Stimulated activated CD4-positive, alpha-beta T cell treated with anti-CD3 and anti-CD28 coated beads, TNF-alpha, amount 100 ng/mL, for 1 hour (primary cell): Measurements from ENCODE around the gene MARCHF2.
A peak's percentile ranks its signal among the peaks of the same experiment; 100 is the strongest.

Source experiments
- DNase-seq, 3 donors: peaks; one replicate each; pipeline ENCODE4 v3.0.0-alpha.2; 2020; ENCODE audit warnings: low read depth in 3 of 3, low spot score in 1 of 3

Gene MARCHF2

GRCh38 chr19:8387688-8388611 lies 25.2 kb upstream of the MARCHF2 start:
- DNase-seq: no peak

DNA sequence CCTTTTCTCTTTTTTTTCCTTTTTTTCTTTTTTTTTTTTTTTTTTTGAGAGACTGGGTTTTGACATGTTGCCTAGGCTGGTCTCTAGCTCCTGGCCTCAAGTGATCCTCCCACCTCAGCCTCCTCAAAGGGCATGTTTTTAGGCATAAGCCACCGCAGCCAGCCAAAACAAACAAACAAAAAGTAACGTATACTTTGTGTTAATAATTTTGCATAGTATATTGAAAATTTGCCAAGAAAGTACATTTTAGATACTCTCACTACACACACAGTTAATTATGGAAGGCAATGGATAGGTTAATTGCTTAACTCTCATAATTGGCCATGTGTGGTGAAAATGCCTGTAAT lies 24.5 kb upstream of the MARCHF2 start:
- DNase-seq: no peak

GRCh38 chr19:8389891-8390616 lies 23.1 kb upstream of the MARCHF2 start, which contains the start of gene RAB11B:
TSS of gene RAB11B (plus strand) at chr19:8390360. CDS start at chr19:8390417, 57 bp downstream.
- peak; percentile 91 to 96 (median 94) for DNase-seq

- DNase-seq: peak; percentile 81 to 95 (median 82)
Observed at GRCh38 chr19:8390617-8390981, 22.5 kb upstream of the MARCHF2 start.

DNA sequence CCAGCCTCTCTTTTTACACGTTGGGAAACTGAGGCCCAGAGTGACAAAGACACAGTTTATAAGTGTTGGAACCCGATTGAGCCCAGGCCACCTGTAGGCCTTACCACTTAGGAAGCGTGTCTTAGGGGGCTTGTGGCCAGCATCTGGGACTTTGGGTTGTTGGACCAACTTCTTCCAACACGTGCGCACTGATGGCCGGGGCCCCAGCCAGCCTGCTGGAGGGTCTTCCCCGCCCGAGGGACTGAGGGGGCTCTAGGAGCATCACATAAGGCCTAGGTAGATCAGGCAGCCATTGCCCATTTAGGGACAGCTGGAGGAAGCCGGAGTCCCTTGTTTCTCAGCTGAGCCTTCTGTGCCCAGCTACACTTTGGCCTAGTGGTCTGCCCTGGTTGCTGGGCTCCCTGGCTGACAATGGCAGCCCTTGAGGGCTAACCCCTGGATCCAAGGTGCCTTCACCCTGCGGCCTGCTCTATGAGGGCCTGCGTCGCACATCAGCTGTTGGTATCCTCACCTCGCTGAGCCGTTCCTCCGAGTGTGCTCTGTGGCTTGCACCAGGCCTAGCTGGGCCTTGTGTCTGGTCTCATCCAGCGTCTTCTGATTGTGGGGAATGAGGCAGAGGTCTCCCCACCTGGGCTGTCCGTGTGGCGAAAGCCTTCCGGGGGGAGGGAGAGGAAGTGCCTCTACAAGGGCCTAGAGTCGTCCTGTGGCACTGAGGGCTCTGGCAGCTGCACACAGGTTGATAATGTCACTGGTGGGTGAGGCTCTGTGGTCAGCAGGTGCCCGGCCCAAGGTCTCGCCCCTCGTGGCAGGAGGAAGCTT lies 21.7 kb upstream of the MARCHF2 start:
- no peak for DNase-seq

DNA sequence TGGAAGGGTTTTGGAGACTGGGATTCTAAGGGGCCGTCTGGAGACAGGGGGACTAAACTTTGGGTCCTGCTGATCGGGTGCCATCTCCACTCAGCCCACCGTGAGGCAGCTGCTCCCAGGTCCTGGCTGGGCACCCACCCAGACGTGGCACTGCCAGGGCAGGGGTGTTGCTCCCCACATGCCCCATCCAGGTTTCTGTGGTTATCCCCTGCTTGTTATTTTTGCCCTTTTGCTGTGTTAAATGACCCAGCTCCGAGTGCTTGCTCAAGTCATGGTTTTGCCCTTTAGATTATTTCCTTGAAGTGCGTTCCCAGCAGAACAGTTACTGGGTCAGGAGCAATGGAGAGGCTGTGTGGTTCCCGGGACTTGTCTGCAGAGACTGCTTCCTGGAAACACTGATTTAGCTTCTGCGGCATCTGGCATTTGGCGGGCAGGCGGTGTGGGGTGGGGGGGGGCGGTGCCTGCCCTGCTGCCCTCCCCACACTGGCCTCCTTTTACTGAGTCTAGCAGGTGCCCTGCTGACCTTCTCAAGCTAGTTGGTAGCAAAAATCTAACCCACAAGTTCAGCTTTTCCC lies 21.0 kb upstream of the MARCHF2 start:
- no peak for DNase-seq

- DNase-seq: no peak
Observed at GRCh38 chr19:8393192-8393870, 19.8 kb upstream of the MARCHF2 start.

DNA sequence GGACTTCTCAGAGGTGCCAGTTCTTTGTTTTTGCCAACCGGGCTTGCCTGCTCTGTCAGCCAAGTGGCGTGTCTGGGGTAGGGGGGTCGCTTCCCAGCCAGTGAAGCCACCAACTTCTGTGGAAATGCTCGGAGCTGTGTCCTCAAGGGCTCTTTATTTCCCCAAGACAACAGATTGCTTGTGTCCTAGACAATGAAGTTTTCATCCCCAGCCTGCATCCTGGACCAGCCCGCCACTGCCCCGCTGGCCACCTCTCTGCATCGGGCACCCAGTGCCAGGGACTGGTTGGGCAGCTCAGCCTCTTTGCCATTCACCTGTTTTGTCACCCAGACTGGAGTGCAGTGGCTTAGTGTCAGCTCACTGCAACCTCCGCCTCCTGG lies 19.2 kb upstream of the MARCHF2 start:
- no peak for DNase-seq

- DNase-seq: no peak
Observed at GRCh38 chr19:8395621-8396082, 17.5 kb upstream of the MARCHF2 start.

DNA sequence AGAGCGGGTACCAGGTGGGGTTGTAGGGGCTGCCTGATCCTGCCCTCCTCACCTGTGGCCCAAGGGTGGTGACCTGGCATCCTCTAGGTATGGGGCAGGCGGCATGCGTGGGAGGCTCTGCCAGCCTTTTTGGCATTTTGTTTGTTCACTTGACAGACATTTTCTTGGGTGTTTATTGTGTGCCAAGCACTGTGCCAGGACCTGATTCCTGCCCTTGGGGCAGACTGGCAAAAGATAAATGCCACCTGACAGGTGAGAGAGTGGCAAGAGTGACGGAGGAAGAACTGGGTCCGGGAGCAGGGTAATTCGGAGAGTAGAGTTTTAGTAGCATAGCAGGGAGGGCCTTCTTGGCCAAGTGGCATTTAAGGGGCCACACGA lies 16.9 kb upstream of the MARCHF2 start:
- no peak for DNase-seq

GRCh38 chr19:8396563-8397203 lies 16.4 kb upstream of the MARCHF2 start:
- peak; percentile 20 to 59 (median 22) for DNase-seq

GRCh38 chr19:8397271-8397670 lies 15.8 kb upstream of the MARCHF2 start:
- no peak for DNase-seq

DNA sequence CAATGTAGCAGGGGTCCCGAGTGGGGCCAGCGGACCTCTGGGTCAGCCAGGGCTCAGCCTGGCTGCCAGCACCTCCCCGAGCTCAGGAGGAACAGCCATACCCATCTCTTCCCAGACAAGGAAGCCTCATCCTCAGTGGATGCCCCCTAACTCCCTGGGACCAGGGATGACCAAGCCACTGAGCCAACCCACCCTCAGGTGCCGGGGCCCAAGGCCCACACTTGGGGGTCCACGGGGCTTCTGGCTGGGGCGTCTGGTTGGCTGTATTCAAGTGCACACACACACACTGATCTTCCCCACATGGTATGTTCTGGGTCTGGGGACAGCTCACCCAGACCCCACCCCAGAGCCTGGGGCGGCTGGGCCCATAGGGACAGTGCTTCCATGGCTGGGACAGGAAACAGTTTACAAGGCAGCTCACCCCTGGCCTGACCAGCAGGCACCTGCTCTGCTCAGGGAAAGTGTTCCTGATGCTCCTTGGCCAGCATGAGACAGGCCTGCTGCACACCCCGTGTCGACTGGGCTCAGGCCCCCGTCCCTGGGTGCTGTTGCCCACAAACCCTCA lies 15.3 kb upstream of the MARCHF2 start:
- no peak for DNase-seq

DNA sequence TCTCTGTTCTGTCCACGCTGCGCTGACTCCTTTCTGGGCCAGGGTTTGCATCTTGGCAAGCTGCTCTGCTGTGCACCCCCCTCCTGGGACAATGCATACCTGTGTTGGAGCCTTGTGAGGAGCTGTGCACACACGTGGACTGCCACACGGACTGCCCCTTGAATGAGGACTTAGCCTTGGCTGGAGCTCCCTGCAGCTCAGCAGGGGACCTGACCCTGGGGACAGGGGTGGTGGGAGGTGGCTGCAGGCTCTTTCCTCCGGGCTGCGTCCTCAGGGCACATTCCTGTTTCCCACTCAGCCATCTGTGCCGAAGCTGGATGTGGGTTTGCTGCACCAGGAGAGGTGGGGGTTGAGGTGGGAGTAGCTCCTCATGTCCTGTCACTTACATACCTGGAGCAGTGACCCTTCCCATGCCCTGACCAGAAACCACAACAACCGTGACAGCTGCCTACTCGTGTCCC lies 14.8 kb upstream of the MARCHF2 start:
- DNase-seq: no peak

DNA sequence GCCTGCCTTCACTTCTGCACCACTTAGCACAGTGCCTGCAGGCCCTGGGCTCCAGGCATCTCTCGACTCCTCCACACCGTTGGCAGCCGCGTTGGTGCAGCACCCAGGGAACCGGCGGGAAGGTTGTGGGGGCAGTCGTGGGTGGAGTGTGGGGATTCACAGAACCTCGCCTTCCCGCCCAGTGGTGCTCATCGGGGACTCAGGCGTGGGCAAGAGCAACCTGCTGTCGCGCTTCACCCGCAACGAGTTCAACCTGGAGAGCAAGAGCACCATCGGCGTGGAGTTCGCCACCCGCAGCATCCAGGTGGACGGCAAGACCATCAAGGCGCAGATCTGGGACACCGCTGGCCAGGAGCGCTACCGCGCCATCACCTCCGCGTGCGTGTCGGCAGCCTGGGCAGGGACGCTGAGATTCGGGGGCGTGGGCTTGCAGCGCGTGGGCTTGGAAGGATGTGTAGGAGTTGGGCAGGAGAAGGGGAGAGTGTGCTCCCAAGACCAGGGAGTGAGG lies 13.4 kb upstream of the MARCHF2 start:
- no peak for DNase-seq

- no peak for DNase-seq
Observed at GRCh38 chr19:8401981-8402411, 11.1 kb upstream of the MARCHF2 start.

DNA sequence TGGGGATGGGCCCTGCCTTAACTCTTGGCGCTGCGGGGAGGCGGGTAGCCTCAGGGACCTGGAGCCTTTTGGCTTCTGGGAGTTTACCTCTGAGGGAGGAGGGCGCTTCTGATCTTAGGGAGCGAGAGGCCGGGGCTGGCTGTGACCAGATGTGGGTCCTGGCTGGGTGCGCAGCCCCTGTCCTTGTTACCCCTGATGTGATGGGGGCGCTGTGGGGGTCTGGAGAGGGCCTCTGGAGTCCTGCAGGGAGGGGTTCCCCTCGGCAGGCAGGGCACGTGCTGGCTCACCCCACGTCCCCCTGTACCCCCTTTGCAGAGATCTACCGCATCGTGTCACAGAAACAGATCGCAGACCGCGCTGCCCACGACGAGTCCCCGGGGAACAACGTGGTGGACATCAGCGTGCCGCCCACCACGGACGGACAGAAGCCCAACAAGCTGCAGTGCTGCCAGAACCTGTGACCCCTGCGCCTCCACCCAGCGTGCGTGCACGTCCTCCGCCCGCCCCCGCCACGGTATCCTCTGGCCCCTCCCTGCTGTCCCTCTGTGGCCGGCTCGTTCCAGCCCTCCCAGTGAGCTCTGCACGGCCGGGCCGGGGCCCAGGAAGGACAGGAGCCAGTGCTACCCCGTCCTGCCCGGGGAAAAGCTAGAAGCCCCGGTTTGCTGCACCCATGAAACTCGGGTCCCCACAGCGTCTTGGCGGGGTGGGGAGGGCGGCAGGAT lies 9.8 kb upstream of the MARCHF2 start:
- DNase-seq: no peak

DNA sequence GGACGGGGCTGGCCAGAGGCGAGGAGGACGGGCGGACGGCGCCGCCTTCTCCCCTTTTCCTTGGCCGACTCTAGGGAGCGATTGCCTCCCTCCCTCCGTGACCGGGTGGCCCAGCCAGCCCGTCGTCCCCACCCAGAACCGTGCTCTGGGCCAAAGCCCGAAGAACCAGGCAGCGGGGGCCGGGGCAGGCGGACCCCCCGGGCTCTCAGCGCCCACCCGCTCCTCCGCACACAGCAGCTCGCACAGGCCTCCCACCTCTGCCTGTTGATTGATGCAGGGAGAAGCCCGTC lies 9.3 kb upstream of the MARCHF2 start:
- no peak for DNase-seq
